Ascending aorta (tissue), 2 donors: ENCODE results near the gene ATP10A. TPM values are rescaled to one million over a fixed set of nuclear protein-coding genes. Genes with fewer than 3 reads are reported as not detected.

ENCODE experiments used
- DNase-seq, 2 donors: peaks; one replicate each; pipeline ENCODE4 v3.0.0-alpha.2; 2019; ENCODE audit warnings: low spot score in 2 of 2
- H3K27ac ChIP-seq, 2 donors: fragments of 200-600 bp; sonication (generic); one replicate each; pipeline ENCODE4 v1.5.1; 2016 to 2017; ENCODE audit warnings: mild to moderate bottlenecking in 1 of 2
- H3K27me3 ChIP-seq: fragments of 200-600 bp; sonication (generic); one replicate; pipeline ENCODE4 v1.5.1; 2017
- H3K36me3 ChIP-seq, 2 donors: fragments of 200-600 bp; sonication (generic); one replicate each; pipeline ENCODE4 v1.5.1; 2016
- H3K4me1 ChIP-seq, 2 donors: fragments of 200-600 bp; sonication (generic); one replicate each; pipeline ENCODE4 v1.5.1; 2016 to 2017; ENCODE audit warnings: mild to moderate bottlenecking in 1 of 2
- H3K4me3 ChIP-seq, 2 donors: fragments of 200-600 bp; sonication (generic); one replicate each; pipeline ENCODE4 v1.5.1; 2016 to 2017; ENCODE audit warnings: mild to moderate bottlenecking in 1 of 2
- H3K9me3 ChIP-seq, 2 donors: fragments of 200-600 bp; sonication (generic); one replicate each; pipeline ENCODE4 v1.5.1; 2016
- CTCF ChIP-seq, 3 experiments: fragments of 200-600 bp in 2 of 3; fragments of 450-650 bp in 1 of 3; sonication (generic) in 2 of 3; IDR thresholded peaks; one replicate each; pipeline ENCODE4 v1.5.1; 2016 to 2019; ENCODE audit warnings: antibody characterized with exemption in 3 of 3, mild to moderate bottlenecking in 1 of 3, moderate library complexity in 1 of 3
- intact Hi-C: fragments of 100-400 bp; cut with DNase I; formaldehyde crosslinking; loops from one replicate; pipeline ENCODE4 v1.15.1; 2023
- total RNA-seq: library from RNA; depleted of rRNA; stranded (reverse); fragments of >200 nt; gene quantifications from one replicate; pipeline ENCODE4 v1.1.0, GENCODE V29; 2016

The ATP10A gene
- total RNA-seq, 1 donor from 2014 or later, result 26.7 TPM

- Histone ChIP-seq H3K27me3 (no peaks in the 10 kb centered on the region), H3K4me3 (no peak overlapping the region), H3K36me3 (no peaks in the 10 kb centered on the region), H3K4me1 (no peaks in the 10 kb centered on the region), H3K27ac (no peak overlapping the region), H3K9me3 (no peaks in the 10 kb centered on the region)
- intact Hi-C loops, result no loop called here
- DNase-seq, result no peak
- TF ChIP-seq CTCF (IDR thresholded peaks at IDR 0.05), result no peak
Measured at GRCh38 chr15:25909325-25909724, 46.2 kb upstream of the ATP10A start.

DNA sequence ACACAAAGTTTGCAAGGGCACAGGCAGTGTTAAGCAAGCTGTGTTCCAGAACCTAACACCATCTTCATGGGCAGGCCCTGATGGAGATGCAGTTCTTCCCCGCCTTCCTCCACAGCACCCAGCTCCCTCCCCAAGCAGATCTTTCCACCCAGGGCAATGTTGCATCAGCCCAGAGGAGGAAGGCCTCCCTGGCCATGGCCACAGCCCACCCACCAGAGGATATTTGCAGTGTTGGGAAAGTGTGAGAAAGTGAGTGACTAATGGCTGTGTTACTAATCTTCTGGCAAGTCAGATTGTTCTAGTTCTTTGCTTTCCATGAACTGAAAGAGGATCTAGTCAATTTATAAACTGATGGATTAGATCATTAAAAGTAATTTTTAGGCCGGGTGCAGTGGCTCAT lies 42.0 kb upstream of the ATP10A start:
- Histone ChIP-seq H3K4me1 (no peaks in the 10 kb centered on the region), H3K4me3 (no peak overlapping the region), H3K36me3 (no peaks in the 10 kb centered on the region), H3K9me3 (no peaks in the 10 kb centered on the region), H3K27ac (no peak overlapping the region), H3K27me3 (no peaks in the 10 kb centered on the region)
- intact Hi-C loops, result no loop called here
- no peak for TF ChIP-seq CTCF (IDR thresholded peaks at IDR 0.05)
- peak in 1 of 2 donors; percentile 78 for DNase-seq

DNA sequence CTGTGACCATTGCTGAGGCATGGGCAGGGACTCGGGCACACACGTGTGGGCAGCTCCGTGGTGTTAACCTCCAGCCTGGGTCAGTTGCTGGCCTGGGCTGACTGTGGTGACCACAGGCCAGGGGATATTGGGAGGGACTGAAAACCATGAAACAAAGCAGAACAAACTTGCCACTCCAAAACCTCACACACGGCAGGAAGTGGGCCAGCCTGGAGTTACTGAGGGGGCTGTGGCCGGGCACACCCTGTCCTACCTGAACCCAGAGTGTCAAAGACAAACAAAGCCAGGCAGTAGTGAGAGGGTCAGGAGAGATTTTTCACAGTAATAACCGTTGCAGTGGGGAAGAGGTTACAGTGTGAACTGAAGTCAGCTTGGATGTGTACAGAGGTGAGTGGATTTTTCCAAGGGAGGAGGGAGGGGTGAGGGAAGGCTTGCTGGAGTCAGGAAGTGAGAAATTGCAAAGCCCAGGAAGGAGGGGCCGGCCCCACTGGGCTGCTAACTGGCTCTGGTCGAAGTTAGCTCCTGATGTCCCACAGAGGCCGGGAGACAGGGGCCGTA lies 40.0 kb upstream of the ATP10A start:
- Histone ChIP-seq H3K4me1 (no peaks in the 10 kb centered on the region), H3K27me3 (no peaks in the 10 kb centered on the region), H3K4me3 (no peak overlapping the region), H3K36me3 (no peaks in the 10 kb centered on the region), H3K9me3 (no peaks in the 10 kb centered on the region), H3K27ac (no peak overlapping the region)
- DNase-seq, result no peak
- TF ChIP-seq CTCF (IDR thresholded peaks at IDR 0.05), result no peak
- intact Hi-C loops, result no loop called here

DNA sequence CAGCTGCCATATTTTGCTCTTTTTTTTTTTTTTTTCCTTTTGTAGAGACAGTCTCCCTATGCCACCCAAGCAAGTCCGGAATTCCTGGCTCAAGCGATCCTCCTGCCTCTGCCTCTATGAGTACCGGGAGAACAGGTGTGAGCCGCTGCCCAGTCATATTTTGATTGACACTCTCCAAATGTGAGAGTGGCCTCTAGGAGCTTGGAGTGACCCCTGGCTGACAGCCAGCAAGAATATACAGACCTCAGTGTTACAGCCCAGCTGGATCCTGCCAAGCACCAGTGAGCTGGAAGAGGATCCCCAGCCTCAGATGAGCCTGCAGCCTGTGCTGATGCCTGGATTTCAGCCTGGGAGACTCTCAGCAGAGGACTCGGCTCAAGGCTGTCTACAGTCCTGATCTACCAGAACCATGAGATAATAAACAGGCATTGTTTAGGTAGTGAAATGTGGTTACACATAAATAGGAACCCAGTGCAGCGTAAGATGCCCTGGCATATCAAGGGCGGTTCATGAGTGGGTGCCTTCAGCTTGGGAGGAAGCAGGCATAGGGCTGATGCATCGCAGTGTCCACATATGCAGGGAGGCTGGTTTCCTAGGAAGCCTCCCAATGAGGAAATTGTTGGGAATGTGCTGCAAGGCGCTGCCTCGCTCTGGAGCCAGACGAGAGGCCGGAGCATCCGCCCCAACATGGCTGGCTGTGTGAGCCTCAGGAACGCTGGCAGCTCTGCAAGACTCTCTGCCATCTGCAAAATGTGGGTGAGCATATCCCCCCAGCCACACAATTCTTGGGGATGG lies 38.9 kb upstream of the ATP10A start:
- no peak overlapping the region for H3K27ac ChIP-seq
- TF ChIP-seq CTCF (IDR thresholded peaks at IDR 0.05), result no peak
- no peak for DNase-seq
- no peaks in the 10 kb centered on the region for H3K9me3 ChIP-seq
- no peaks in the 10 kb centered on the region for H3K36me3 ChIP-seq
- H3K4me1 ChIP-seq, result no peaks in the 10 kb centered on the region
- no peaks in the 10 kb centered on the region for H3K27me3 ChIP-seq
- intact Hi-C loops, result no loop called here
- no peak overlapping the region for H3K4me3 ChIP-seq

- DNase-seq, result no peak
- Histone ChIP-seq H3K4me3 (no peak overlapping the region), H3K36me3 (no peaks in the 10 kb centered on the region), H3K9me3 (no peaks in the 10 kb centered on the region), H3K4me1 (no peaks in the 10 kb centered on the region), H3K27ac (no peak overlapping the region), H3K27me3 (no peaks in the 10 kb centered on the region)
- intact Hi-C loops, result no loop called here
- no peak for TF ChIP-seq CTCF (IDR thresholded peaks at IDR 0.05)
Measured at GRCh38 chr15:25900901-25901300, 37.8 kb upstream of the ATP10A start.
